ENCODE results near the gene ZBTB22. TPM values are rescaled to one million over a fixed set of nuclear protein-coding genes. Genes with fewer than 3 reads are reported as not detected.

ZBTB22 gene
- total RNA-seq, 1 donor from 2014 or later: 33.2 TPM

GRCh38 chr6:33271468-33272274 lies 45.9 kb downstream of the ZBTB22 start, which contains the start of the genes RPS18 and VPS52:
Gene RPS18, plus strand, starts transcription at chr6:33272075. Its CDS starts 45 bp downstream, at chr6:33272120.
Gene VPS52, minus strand, starts transcription at chr6:33271876. Its CDS starts 201 bp downstream, at chr6:33271675.
- no peak for TF ChIP-seq CTCF (IDR thresholded peaks at IDR 0.05; ENCODE audit: unreplicated experiment)
- no peaks in the 10 kb centered on the region for H3K9me3 Mint-ChIP-seq
- peak within 1 kb of the TSS; percentile 98 for H3K4me3 Mint-ChIP-seq
- H3K4me1 Mint-ChIP-seq: peaks cover 49% of the 10 kb centered on the region
- no peaks in the 10 kb centered on the region for H3K27me3 Mint-ChIP-seq (ENCODE audit: low read depth)
- peak; percentile 85 to 86 for DNase-seq (ENCODE audit: low spot score in 2 of 2, unreplicated experiment in 2 of 2)
- peaks cover 23% of the 10 kb centered on the region for H3K36me3 Mint-ChIP-seq
- peak within 1 kb of the TSS; percentile 99 for H3K27ac Mint-ChIP-seq

DNA sequence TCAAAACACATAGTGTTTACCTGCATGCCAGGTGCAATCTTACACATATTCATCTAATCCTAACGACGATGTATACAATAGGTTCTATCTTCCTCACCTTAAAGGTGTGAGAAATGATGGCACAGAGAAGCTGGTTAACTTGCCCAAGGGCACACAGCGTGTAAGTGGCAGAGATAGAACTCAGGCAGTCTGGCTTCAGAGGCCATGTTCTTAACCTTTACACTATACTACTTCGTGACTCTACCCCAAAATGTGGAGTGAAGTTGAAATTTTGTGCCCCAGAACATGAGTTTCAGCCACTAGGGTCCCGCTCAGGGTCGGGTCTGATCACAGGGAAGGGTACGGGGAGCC lies 46.5 kb downstream of the ZBTB22 start:
- no peaks in the 10 kb centered on the region for H3K9me3 Mint-ChIP-seq
- DNase-seq (ENCODE audit: low spot score in 2 of 2, unreplicated experiment in 2 of 2): no peak
- peaks cover 43% of the 10 kb centered on the region for H3K4me1 Mint-ChIP-seq
- H3K4me3 Mint-ChIP-seq: peak overlapping the region; percentile 98
- no peak for TF ChIP-seq CTCF (IDR thresholded peaks at IDR 0.05; ENCODE audit: unreplicated experiment)
- no peaks in the 10 kb centered on the region for H3K27me3 Mint-ChIP-seq (ENCODE audit: low read depth)
- H3K27ac Mint-ChIP-seq: peak overlapping the region; percentile 99
- H3K36me3 Mint-ChIP-seq: peaks cover 24% of the 10 kb centered on the region

Small RNA genes lying within 50 kb of the gene (microRNA-seq; reads per million reads assigned to microRNA genes)
- gene MIR6834: not detected
- gene MIR6873: not detected

Other genes with a start within 250 kb of the ZBTB22 start
- 2.0 to 2.2 TPM (median 2.0 TPM) in 3 replicates for gene HLA-DPA1, start 244.1 kb downstream of the ZBTB22 start, total RNA-seq
- 12.0 to 12.7 TPM (median 12.0 TPM) in 3 replicates for gene HLA-DPB1, start 241.8 kb downstream of the ZBTB22 start, total RNA-seq
- gene COL11A2, start 125.3 kb downstream of the ZBTB22 start, total RNA-seq: 12.6 to 14.4 TPM (median 14.2 TPM) in 3 replicates
- 67.6 to 70.4 TPM (median 70.3 TPM) in 3 replicates for gene RXRB, start 117.1 kb downstream of the ZBTB22 start, total RNA-seq
- gene SLC39A7, start 116.9 kb downstream of the ZBTB22 start, total RNA-seq: 138 to 140 TPM (median 140 TPM) in 3 replicates
- gene HSD17B8, start 113.1 kb downstream of the ZBTB22 start, total RNA-seq: 15.0 to 15.3 TPM (median 15.1 TPM) in 3 replicates
- gene RING1, start 109.2 kb downstream of the ZBTB22 start, total RNA-seq: 55.8 to 59.0 TPM (median 56.0 TPM) in 3 replicates
- 67.2 to 69.8 TPM (median 69.6 TPM) in 3 replicates for gene VPS52, start 45.9 kb downstream of the ZBTB22 start, total RNA-seq
- 2,626 to 2,771 TPM (median 2,750 TPM) in 3 replicates for gene RPS18, start 45.7 kb downstream of the ZBTB22 start, total RNA-seq
- gene B3GALT4, start 40.6 kb downstream of the ZBTB22 start, total RNA-seq: 3.9 to 4.6 TPM (median 4.3 TPM) in 3 replicates
- gene WDR46, start 28.5 kb downstream of the ZBTB22 start, total RNA-seq: 46.2 to 53.6 TPM (median 52.0 TPM) in 3 replicates
- gene PFDN6, start 28.1 kb downstream of the ZBTB22 start, total RNA-seq: 38.7 to 43.0 TPM (median 39.9 TPM) in 3 replicates
- gene RGL2, start 18.8 kb downstream of the ZBTB22 start, total RNA-seq: 108 to 113 TPM (median 112 TPM) in 3 replicates
- 62.8 to 68.3 TPM (median 64.4 TPM) in 3 replicates for gene TAPBP, start 3.7 kb downstream of the ZBTB22 start, total RNA-seq
- 31.9 to 33.2 TPM (median 33.1 TPM) in 3 replicates for gene DAXX, start 5.2 kb upstream of the ZBTB22 start, total RNA-seq
- gene KIFC1, start 74.1 kb upstream of the ZBTB22 start, total RNA-seq: 30.1 to 31.3 TPM (median 30.3 TPM) in 3 replicates
- gene PHF1, start 93.3 kb upstream of the ZBTB22 start, total RNA-seq: 61.0 to 63.6 TPM (median 63.0 TPM) in 3 replicates
- 238 to 239 TPM (median 239 TPM) in 3 replicates for gene CUTA, start 100.4 kb upstream of the ZBTB22 start, total RNA-seq
- 57.7 to 66.1 TPM (median 65.1 TPM) in 3 replicates for gene SYNGAP1, start 102.3 kb upstream of the ZBTB22 start, total RNA-seq
- 9.6 to 10.2 TPM (median 10.0 TPM) in 3 replicates for gene ZBTB9, start 136.8 kb upstream of the ZBTB22 start, total RNA-seq